ENCODE results near the gene DMAP1. TPM values are rescaled to one million over a fixed set of nuclear protein-coding genes. Genes with fewer than 3 reads are reported as not detected.

Gene DMAP1
- total RNA-seq, 2 experiments from 2014 or later, result 53.4 to 56.9 TPM

DNA sequence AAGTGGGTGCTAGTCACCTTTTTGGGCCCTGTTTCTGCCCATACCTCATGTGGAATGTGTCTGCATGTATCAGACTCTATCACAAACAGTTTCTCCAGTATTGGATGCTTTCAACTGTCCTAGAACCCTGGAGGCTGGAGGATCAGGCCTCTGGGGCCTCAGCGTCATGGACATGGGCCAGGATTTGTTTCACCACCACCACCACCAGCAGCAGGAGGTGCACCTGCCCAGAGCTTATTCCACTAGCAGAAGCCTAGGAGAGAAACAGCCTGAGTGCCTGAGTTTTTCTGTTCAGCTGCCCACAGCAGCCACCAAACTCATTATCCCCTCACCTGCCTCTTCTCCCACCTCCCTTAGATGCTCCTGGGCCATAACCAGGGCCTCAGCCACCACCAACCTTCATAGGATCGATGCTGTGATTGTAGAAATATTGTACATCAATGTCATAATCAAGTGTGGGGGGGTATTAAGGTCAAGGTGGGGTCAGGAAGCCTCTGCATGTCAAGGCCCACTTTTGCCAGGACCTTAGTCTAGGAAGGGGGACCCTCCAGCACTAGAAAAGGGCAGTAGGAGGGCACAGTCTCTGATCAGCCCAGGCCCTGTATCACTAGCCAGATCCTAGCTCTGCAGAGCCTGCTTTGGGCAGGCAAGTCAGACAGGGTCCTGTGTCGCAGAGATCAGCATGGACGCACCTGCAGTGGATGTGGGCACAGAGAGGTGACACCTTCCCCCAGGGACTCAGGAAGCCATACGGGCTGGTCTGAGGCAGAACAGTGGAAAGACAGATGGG lies 9.3 kb downstream of the DMAP1 start:
- intact Hi-C loops (cut with DNase I, micrococcal nuclease), result no loop called here
- Mint-ChIP-seq H3K4me1 (ENCODE audit: low read depth) (peaks cover 23% of the 10 kb centered on the region), H3K4me3 (no peak overlapping the region), H3K9me3 (no peaks in the 10 kb centered on the region), H3K36me3 (ENCODE audit: low read depth) (peaks cover 37% of the 10 kb centered on the region), H3K27me3 (no peaks in the 10 kb centered on the region), H3K27ac (peak overlapping the region; percentile 7)
- CTCF ChIA-PET, result no interaction called here
- ATAC-seq (ENCODE audit: poor library complexity) (no peak), DNase-seq (no peak)
- Histone ChIP-seq H3K4me3 (ENCODE audit: low read length) (no peak overlapping the region), H3K27me3 (ENCODE audit: control insufficient read depth in 1 of 2, insufficient read depth in 2 of 2, low read length in 2 of 2) (no peaks in the 10 kb centered on the region), H3K9me3 (ENCODE audit: control insufficient read depth in 1 of 2, insufficient read depth in 1 of 2, low read length in 2 of 2) (no peaks in the 10 kb centered on the region), H3K4me1 (ENCODE audit: insufficient read depth, low read length) (peaks cover 12% of the 10 kb centered on the region), H3K36me3 (ENCODE audit: insufficient read depth, low read length) (peaks cover 37% of the 10 kb centered on the region), H3K27ac (ENCODE audit: low read depth in 1 of 2, low read length in 2 of 2) (peak overlapping the region in 1 of 2 donors; percentile 27)
- POLR2A ChIA-PET, result no interaction called here
- TF ChIP-seq CTCF (IDR thresholded peaks at IDR 0.05), result no peak

DNA sequence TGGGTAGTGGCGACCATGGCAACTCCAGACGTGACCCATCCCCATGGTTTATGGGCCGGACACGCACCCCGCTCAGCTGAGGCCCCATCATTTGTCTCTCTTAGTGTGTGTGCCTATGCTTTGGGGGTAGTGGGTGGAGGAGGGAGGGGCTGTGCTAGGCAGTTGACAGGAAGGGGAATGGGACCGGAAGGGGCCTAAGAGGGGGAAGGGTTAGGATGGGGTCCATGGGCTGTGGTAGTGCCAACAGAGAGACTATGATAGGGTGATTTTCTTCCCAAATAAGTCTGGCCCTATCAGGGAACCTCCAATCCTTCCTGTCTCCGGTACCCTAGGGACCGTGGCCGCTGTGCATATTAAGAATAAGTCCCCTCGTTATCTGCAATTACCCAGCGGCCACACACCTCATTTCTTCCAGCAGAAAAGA lies 9.9 kb downstream of the DMAP1 start:
- peaks cover 21% of the 10 kb centered on the region for H3K4me1 Mint-ChIP-seq (ENCODE audit: low read depth)
- no peaks in the 10 kb centered on the region for H3K9me3 Mint-ChIP-seq
- no peaks in the 10 kb centered on the region for H3K27me3 Mint-ChIP-seq
- DNase-seq (no peak), ATAC-seq (ENCODE audit: poor library complexity) (no peak)
- CTCF ChIA-PET, result no interaction called here
- intact Hi-C loops (cut with DNase I, micrococcal nuclease), result no loop called here
- no peaks in the 10 kb centered on the region for H3K27me3 ChIP-seq (ENCODE audit: control insufficient read depth in 1 of 2, insufficient read depth in 2 of 2, low read length in 2 of 2)
- POLR2A ChIA-PET, result no interaction called here
- peak overlapping the region in 1 of 2 donors; percentile 27 for H3K27ac ChIP-seq (ENCODE audit: low read depth in 1 of 2, low read length in 2 of 2)
- H3K4me3 Mint-ChIP-seq, result no peak overlapping the region
- no peak overlapping the region for H3K4me3 ChIP-seq (ENCODE audit: low read length)
- peaks cover 7% of the 10 kb centered on the region for H3K4me1 ChIP-seq (ENCODE audit: insufficient read depth, low read length)
- no peaks in the 10 kb centered on the region for H3K9me3 ChIP-seq (ENCODE audit: control insufficient read depth in 1 of 2, insufficient read depth in 1 of 2, low read length in 2 of 2)
- TF ChIP-seq CTCF (IDR thresholded peaks at IDR 0.05), result no peak
- peak overlapping the region; percentile 7 for H3K27ac Mint-ChIP-seq
- peaks cover 31% of the 10 kb centered on the region for H3K36me3 ChIP-seq (ENCODE audit: insufficient read depth, low read length)
- H3K36me3 Mint-ChIP-seq (ENCODE audit: low read depth), result peaks cover 31% of the 10 kb centered on the region

DNA sequence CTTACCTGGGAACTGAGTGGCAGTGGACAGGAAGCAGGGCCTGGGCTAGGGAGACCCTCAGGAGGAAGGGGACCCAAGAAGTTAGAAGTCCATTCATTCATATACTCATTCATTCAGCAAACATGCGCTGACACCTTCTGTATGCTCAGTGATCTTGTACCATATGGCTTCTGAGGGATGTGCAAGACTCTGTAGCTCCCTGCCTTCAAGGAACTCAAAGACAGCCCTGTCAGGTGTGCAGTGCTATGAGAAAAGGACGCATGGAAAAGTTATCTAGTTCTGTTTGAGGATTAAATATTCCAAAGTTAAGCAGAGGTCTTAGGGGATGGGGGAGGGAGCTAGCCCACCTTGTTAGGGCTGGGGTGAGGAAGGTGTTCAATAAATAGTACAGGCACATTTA lies 12.5 kb downstream of the DMAP1 start:
- H3K27ac Mint-ChIP-seq, result no peak overlapping the region
- H3K27me3 Mint-ChIP-seq, result no peaks in the 10 kb centered on the region
- DNase-seq, result no peak
- H3K36me3 Mint-ChIP-seq (ENCODE audit: low read depth), result peaks cover 21% of the 10 kb centered on the region
- no peaks in the 10 kb centered on the region for H3K9me3 ChIP-seq (ENCODE audit: control insufficient read depth in 1 of 2, insufficient read depth in 1 of 2, low read length in 2 of 2)
- no peak overlapping the region for H3K4me3 ChIP-seq (ENCODE audit: low read length)
- peaks cover 21% of the 10 kb centered on the region for H3K4me1 Mint-ChIP-seq (ENCODE audit: low read depth)
- intact Hi-C loops (cut with DNase I, micrococcal nuclease), result no loop called here
- ChIA-PET POLR2A (no interaction called here), CTCF (no interaction called here)
- no peak for TF ChIP-seq CTCF (IDR thresholded peaks at IDR 0.05)
- H3K27me3 ChIP-seq (ENCODE audit: control insufficient read depth in 1 of 2, insufficient read depth in 2 of 2, low read length in 2 of 2), result no peaks in the 10 kb centered on the region
- H3K27ac ChIP-seq (ENCODE audit: low read depth in 1 of 2, low read length in 2 of 2), result no peak overlapping the region
- peaks cover 7% of the 10 kb centered on the region for H3K4me1 ChIP-seq (ENCODE audit: insufficient read depth, low read length)
- no peaks in the 10 kb centered on the region for H3K9me3 Mint-ChIP-seq
- no peak overlapping the region for H3K4me3 Mint-ChIP-seq
- ATAC-seq (ENCODE audit: poor library complexity), result no peak
- H3K36me3 ChIP-seq (ENCODE audit: insufficient read depth, low read length), result peaks cover 11% of the 10 kb centered on the region

Measured in CD4-positive, alpha-beta T cell (primary cell).